Astrocyte of the spinal cord (primary cell): ENCODE data around the gene TNPO1.
A peak's percentile ranks its signal among the peaks of the same experiment; 100 is the strongest.
"Not testable (repeated sequence)": the region's sequence is repeated elsewhere in the genome, so short reads cannot be mapped to it uniquely, and the experiment has no call there.

Source experiments
- DNase-seq: peaks from one replicate; pipeline ENCODE4 v3.0.0; 2011; ENCODE audit warnings: low read depth, low spot score
- H3K4me3 ChIP-seq: 2 replicates; pipeline ENCODE4 v1.5.1; 2011; ENCODE audit warnings: low read depth, mild to moderate bottlenecking, low read length, moderate library complexity
- CTCF ChIP-seq: IDR thresholded peaks from 2 replicates; pipeline ENCODE4 v1.5.1; 2012; ENCODE audit warnings: low read depth, mild to moderate bottlenecking, low read length, inconsistent platforms
- in situ Hi-C: cut with HindIII; loops from 2 replicates; pipeline ENCODE4 v1.10.0; 2017; ENCODE audit warnings: low sequenced_read_pairs

The TNPO1 gene

GRCh38 chr5:72784129-72784528 is 32.3 kb upstream of the TNPO1 start:
- no peak for TF ChIP-seq CTCF
- H3K4me3 ChIP-seq = no peak overlapping the region
- no peak for DNase-seq
- in situ Hi-C loops = no loop called here

GRCh38 chr5:72785801-72786200 is 30.7 kb upstream of the TNPO1 start:
- no peak for DNase-seq
- no peak overlapping the region for H3K4me3 ChIP-seq
- TF ChIP-seq CTCF = no peak
- in situ Hi-C loops = no loop called here

- no peak for DNase-seq
- H3K4me3 ChIP-seq = no peak overlapping the region
- TF ChIP-seq CTCF = no peak
- in situ Hi-C loops = no loop called here
Observed at GRCh38 chr5:72786676-72787075, 29.8 kb upstream of the TNPO1 start.

GRCh38 chr5:72788866-72789505 is 27.5 kb upstream of the TNPO1 start:
- in situ Hi-C loops = no loop called here
- TF ChIP-seq CTCF = no peak
- no peak overlapping the region for H3K4me3 ChIP-seq
- DNase-seq = no peak

- in situ Hi-C loops = no loop called here
- no peak for TF ChIP-seq CTCF
- H3K4me3 ChIP-seq = no peak overlapping the region
- DNase-seq = peak; percentile 5
Observed at GRCh38 chr5:72790186-72790585, 26.3 kb upstream of the TNPO1 start.

GRCh38 chr5:72792662-72793061 is 23.8 kb upstream of the TNPO1 start:
- in situ Hi-C loops, DNase-seq, H3K4me3 ChIP-seq: not testable (repeated sequence)

GRCh38 chr5:72796001-72796400 is 20.5 kb upstream of the TNPO1 start:
- DNase-seq = no peak
- no peak for TF ChIP-seq CTCF
- in situ Hi-C loops = no loop called here
- no peak overlapping the region for H3K4me3 ChIP-seq
